ENCODE results near the gene BACH1. TPM values are rescaled to one million over a fixed set of nuclear protein-coding genes. Genes with fewer than 3 reads are reported as not detected.

BACH1 gene
- total and polyA plus RNA-seq, 10 of the 15 experiments (the other 5 are each of a cell fraction or from before 2014, with no cell fraction given) = 3.2 to 25.7 (median 10.5) TPM

DNA sequence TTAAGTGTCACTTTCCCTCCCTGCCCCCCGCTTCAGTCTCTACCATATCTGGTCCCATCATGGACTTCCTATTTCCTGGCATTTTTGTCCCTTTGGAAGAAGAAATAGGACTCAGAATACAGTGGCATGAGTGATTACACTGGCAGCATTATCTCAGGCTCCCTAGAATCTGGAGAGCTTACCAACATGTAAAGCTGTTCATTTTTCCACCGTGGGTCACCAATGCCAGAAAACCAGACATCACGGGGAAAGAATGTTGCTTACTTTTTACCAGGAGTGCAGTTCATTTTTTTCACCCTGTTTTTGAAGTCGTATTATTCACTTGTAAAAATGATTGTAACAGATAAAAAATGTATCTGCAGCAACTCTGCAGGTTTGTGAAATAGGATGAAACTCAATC lies 44.8 kb downstream of the BACH1 start:
- Histone ChIP-seq H3K4me1 (ENCODE audit: control insufficient read depth, insufficient read depth, low read length) (peaks cover 21% of the 10 kb centered on the region), H3K36me3 (ENCODE audit: control insufficient read depth in 2 of 2, insufficient read depth in 2 of 2, low read length in 1 of 2) (peaks cover 2 to 3% of the 10 kb centered on the region in 2 experiments; a peak in 3 of 4 replicates), H3K79me2 (ENCODE audit: control insufficient read depth, insufficient read depth, low read length) (peaks cover 7% of the 10 kb centered on the region), H3K4me3 (no peak overlapping the region), H3K27me3 (replicated peaks in 1 of 2; ENCODE audit: control insufficient read depth in 2 of 2, insufficient read depth in 2 of 2, low read length in 1 of 2) (no peaks in the 10 kb centered on the region), H3K9ac (ENCODE audit: control insufficient read depth, insufficient read depth, low read length) (no peak overlapping the region), H2AFZ (ENCODE audit: control insufficient read depth, low read depth, low read length) (no peak overlapping the region), H3K27ac (ENCODE audit: control insufficient read depth, insufficient read depth) (no peak overlapping the region; the same call in 1 of the 2 replicates), H4K20me1 (ENCODE audit: control insufficient read depth, insufficient read depth) (no peaks in the 10 kb centered on the region; the same call in 1 of the 2 replicates), H3K9me3 (replicated peaks; ENCODE audit: control insufficient read depth, insufficient read depth, low read length) (no peaks in the 10 kb centered on the region), H3K4me2 (ENCODE audit: control insufficient read depth, insufficient read depth) (no peak overlapping the region)
- no peak for TF ChIP-seq TCF3 (IDR thresholded peaks at IDR 0.05; ENCODE audit: borderline replicate concordance, insufficient read depth, low read depth, low read length)
- no peak for TF ChIP-seq ZNF24 (IDR thresholded peaks at IDR 0.05)
- BruUV-seq (replicated peaks) = no TSS peak
- intact Hi-C loops (cut with micrococcal nuclease; ENCODE audit: unreplicated experiment) = no loop called here
- SMC1A ChIA-PET (ENCODE audit: uncharacterized antibody, unreplicated experiment) = interaction anchor here (1.0 to 3.5 kb wide), 7 partner anchors 13 to 251 kb away, joined by 3 to 17 read pairs (median 3); no protein-coding TSS in a partner anchor
- CTCF ChIA-PET = interaction anchor here (1.0 to 1.9 kb wide), 3 partner anchors 17 to 111 kb away, joined by 3 to 8 read pairs (median 6); no protein-coding TSS in a partner anchor
- POLR2A ChIA-PET = no interaction called here
- 97% methylated on average over 4 of the region's 4 CpGs for WGBS (ENCODE audit: insufficient coverage, insufficient replicate concordance, low lambda C conversion rate, missing lambda C conversion rate)
- in situ Hi-C loops (cut with MboI) = no loop called here
- DNase-seq (ENCODE audit: low read depth, low spot score) = no peak
- ATAC-seq = no peak
- RAD21 ChIA-PET (ENCODE audit: unreplicated experiment) = interaction anchor here (1.0 kb wide), 1 partner anchor 43 kb away, joined by 4 read pairs; no protein-coding TSS in a partner anchor
- FAIRE-seq = no peak

DNA sequence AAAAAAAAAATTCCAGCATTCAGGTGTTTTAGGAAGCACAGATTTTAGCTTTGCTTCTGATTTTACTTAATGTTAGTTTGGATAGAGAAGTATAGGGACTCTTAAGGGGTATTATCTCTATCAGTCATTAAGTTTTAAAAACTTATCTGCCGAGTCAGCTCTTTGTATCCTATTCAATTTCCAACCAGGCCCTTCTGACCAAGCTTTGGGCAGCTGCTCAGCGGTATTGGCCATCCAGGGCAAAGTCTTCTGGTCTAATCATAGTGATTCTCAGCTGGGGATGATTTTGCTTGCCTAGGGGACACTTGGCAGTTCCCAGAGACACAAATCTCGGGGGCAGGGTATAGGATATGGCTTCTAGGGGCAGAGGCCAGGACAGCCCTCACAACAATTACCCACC lies 47.6 kb downstream of the BACH1 start:
- WGBS (ENCODE audit: insufficient coverage, insufficient replicate concordance, low lambda C conversion rate, missing lambda C conversion rate) = 84% methylated on average over 3 of the region's 3 CpGs
- FAIRE-seq (no peak), DNase-seq (ENCODE audit: low read depth, low spot score) (no peak), ATAC-seq (no peak)
- H3K4me1 ChIP-seq (ENCODE audit: control insufficient read depth, insufficient read depth, low read length) = peaks cover 21% of the 10 kb centered on the region
- H3K4me3 ChIP-seq = no peak overlapping the region
- H3K79me2 ChIP-seq (ENCODE audit: control insufficient read depth, insufficient read depth, low read length) = peaks cover 1% of the 10 kb centered on the region
- CTCF ChIA-PET = interaction anchor here (1.0 to 3.3 kb wide), 4 partner anchors 15 to 182 kb away, joined by 3 to 8 read pairs (median 3); no protein-coding TSS in a partner anchor
- RAD21 ChIA-PET (ENCODE audit: unreplicated experiment) = interaction anchor here (1.4 kb wide), 1 partner anchor 43 kb away, joined by 4 read pairs; no protein-coding TSS in a partner anchor
- no peak overlapping the region for H2AFZ ChIP-seq (ENCODE audit: control insufficient read depth, low read depth, low read length)
- no peak overlapping the region for H3K4me2 ChIP-seq (ENCODE audit: control insufficient read depth, insufficient read depth)
- POLR2A ChIA-PET = interaction anchor here (1.0 to 1.2 kb wide), 2 partner anchors 44 to 47 kb away, joined by 3 to 4 read pairs; no protein-coding TSS in a partner anchor
- intact Hi-C loops (cut with micrococcal nuclease; ENCODE audit: unreplicated experiment) (no loop called here), in situ Hi-C loops (cut with MboI) (no loop called here)
- no peaks in the 10 kb centered on the region; the same call in 1 of the 2 replicates for H4K20me1 ChIP-seq (ENCODE audit: control insufficient read depth, insufficient read depth)
- no peaks in the 10 kb centered on the region for H3K27me3 ChIP-seq (replicated peaks in 1 of 2; ENCODE audit: control insufficient read depth in 2 of 2, insufficient read depth in 2 of 2, low read length in 1 of 2)
- H3K9ac ChIP-seq (ENCODE audit: control insufficient read depth, insufficient read depth, low read length) = no peak overlapping the region
- no peaks in the 10 kb centered on the region for H3K9me3 ChIP-seq (replicated peaks; ENCODE audit: control insufficient read depth, insufficient read depth, low read length)
- no peak overlapping the region for H3K27ac ChIP-seq (ENCODE audit: control insufficient read depth, insufficient read depth)
- no TSS peak for BruUV-seq (replicated peaks)
- SMC1A ChIA-PET (ENCODE audit: uncharacterized antibody, unreplicated experiment) = interaction anchor here (0.8 to 3.5 kb wide), 7 partner anchors 33 to 256 kb away, joined by 3 to 17 read pairs (median 3); no protein-coding TSS in a partner anchor
- peaks cover 2 to 3% of the 10 kb centered on the region in 2 experiments; a peak in 3 of 4 replicates for H3K36me3 ChIP-seq (ENCODE audit: control insufficient read depth in 2 of 2, insufficient read depth in 2 of 2, low read length in 1 of 2)
- TF ChIP-seq, protein P1, sequence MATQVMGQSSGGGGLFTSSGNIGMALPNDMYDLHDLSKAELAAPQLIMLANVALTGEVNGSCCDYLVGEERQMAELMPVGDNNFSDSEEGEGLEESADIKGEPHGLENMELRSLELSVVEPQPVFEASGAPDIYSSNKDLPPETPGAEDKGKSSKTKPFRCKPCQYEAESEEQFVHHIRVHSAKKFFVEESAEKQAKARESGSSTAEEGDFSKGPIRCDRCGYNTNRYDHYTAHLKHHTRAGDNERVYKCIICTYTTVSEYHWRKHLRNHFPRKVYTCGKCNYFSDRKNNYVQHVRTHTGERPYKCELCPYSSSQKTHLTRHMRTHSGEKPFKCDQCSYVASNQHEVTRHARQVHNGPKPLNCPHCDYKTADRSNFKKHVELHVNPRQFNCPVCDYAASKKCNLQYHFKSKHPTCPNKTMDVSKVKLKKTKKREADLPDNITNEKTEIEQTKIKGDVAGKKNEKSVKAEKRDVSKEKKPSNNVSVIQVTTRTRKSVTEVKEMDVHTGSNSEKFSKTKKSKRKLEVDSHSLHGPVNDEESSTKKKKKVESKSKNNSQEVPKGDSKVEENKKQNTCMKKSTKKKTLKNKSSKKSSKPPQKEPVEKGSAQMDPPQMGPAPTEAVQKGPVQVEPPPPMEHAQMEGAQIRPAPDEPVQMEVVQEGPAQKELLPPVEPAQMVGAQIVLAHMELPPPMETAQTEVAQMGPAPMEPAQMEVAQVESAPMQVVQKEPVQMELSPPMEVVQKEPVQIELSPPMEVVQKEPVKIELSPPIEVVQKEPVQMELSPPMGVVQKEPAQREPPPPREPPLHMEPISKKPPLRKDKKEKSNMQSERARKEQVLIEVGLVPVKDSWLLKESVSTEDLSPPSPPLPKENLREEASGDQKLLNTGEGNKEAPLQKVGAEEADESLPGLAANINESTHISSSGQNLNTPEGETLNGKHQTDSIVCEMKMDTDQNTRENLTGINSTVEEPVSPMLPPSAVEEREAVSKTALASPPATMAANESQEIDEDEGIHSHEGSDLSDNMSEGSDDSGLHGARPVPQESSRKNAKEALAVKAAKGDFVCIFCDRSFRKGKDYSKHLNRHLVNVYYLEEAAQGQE (IDR thresholded peaks at IDR 0.05; ENCODE audit: low read depth, low read length) = no peak
- no peak for TF ChIP-seq EGR1 (IDR thresholded peaks at IDR 0.05; ENCODE audit: borderline replicate concordance in 1 of 2, low read depth in 2 of 2, low read length in 2 of 2)
- no peak for TF ChIP-seq NR2C2 (IDR thresholded peaks at IDR 0.05; ENCODE audit: borderline replicate concordance, control insufficient read depth, insufficient read length, low read depth)
- TF ChIP-seq, protein P2, sequence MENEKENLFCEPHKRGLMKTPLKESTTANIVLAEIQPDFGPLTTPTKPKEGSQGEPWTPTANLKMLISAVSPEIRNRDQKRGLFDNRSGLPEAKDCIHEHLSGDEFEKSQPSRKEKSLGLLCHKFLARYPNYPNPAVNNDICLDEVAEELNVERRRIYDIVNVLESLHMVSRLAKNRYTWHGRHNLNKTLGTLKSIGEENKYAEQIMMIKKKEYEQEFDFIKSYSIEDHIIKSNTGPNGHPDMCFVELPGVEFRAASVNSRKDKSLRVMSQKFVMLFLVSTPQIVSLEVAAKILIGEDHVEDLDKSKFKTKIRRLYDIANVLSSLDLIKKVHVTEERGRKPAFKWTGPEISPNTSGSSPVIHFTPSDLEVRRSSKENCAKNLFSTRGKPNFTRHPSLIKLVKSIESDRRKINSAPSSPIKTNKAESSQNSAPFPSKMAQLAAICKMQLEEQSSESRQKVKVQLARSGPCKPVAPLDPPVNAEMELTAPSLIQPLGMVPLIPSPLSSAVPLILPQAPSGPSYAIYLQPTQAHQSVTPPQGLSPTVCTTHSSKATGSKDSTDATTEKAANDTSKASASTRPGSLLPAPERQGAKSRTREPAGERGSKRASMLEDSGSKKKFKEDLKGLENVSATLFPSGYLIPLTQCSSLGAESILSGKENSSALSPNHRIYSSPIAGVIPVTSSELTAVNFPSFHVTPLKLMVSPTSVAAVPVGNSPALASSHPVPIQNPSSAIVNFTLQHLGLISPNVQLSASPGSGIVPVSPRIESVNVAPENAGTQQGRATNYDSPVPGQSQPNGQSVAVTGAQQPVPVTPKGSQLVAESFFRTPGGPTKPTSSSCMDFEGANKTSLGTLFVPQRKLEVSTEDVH (IDR thresholded peaks at IDR 0.05; ENCODE audit: low read depth, partially characterized antibody) = no peak
- no peak for TF ChIP-seq SIX5 (IDR thresholded peaks at IDR 0.05; ENCODE audit: low read depth, low read length, severe bottlenecking)
- TF ChIP-seq ZNF622 (IDR thresholded peaks at IDR 0.05) = no peak
- no peak for TF ChIP-seq BRCA1 (IDR thresholded peaks at IDR 0.05; ENCODE audit: low read depth, low read length)

All from GM12878 (cell line).